Measurements from ENCODE around the gene FBXL17. TPM values are rescaled to one million over a fixed set of nuclear protein-coding genes. Genes with fewer than 3 reads are reported as not detected.

FBXL17 gene
- total RNA-seq, 1 donor from 2014 or later, result 12.7 TPM

GRCh38 chr5:108006791-108007190, 375.1 kb downstream of the FBXL17 start:
- H3K9me3 Mint-ChIP-seq (ENCODE audit: unreplicated experiment), result no peaks in the 10 kb centered on the region

GRCh38 chr5:108003178-108003577, 378.7 kb downstream of the FBXL17 start:
- H3K36me3 Mint-ChIP-seq (ENCODE audit: low read depth, unreplicated experiment), result no peaks in the 10 kb centered on the region
- Histone ChIP-seq H3K4me2 (ENCODE audit: low read length) (peak overlapping the region; percentile 71), H3K4me1 (ENCODE audit: insufficient read depth, low read length) (no peaks in the 10 kb centered on the region), H4K20me1 (ENCODE audit: insufficient read depth, low read length) (no peaks in the 10 kb centered on the region), H3K27ac (ENCODE audit: low read depth, low read length) (no peak overlapping the region), H3K27me3 (ENCODE audit: insufficient read depth, low read length) (no peaks in the 10 kb centered on the region), H2AFZ (ENCODE audit: low read depth, low read length) (peak overlapping the region; percentile 14), H3K9ac (ENCODE audit: low read length) (peak overlapping the region; percentile 36), H3K9me3 (ENCODE audit: insufficient read depth, low read depth, low read length) (no peaks in the 10 kb centered on the region), H3K79me2 (ENCODE audit: insufficient read depth, low read length) (no peaks in the 10 kb centered on the region), H3K4me3 (ENCODE audit: insufficient read depth, low read depth, low read length) (no peak overlapping the region), H3K36me3 (ENCODE audit: insufficient read depth, low read length) (no peaks in the 10 kb centered on the region)
- H3K27ac Mint-ChIP-seq (ENCODE audit: unreplicated experiment), result peak overlapping the region; percentile 93
- H3K4me1 Mint-ChIP-seq (ENCODE audit: low read depth, unreplicated experiment), result peaks cover 8% of the 10 kb centered on the region
- H3K4me3 Mint-ChIP-seq (ENCODE audit: unreplicated experiment), result no peak overlapping the region
- DNase-seq (ENCODE audit: low read depth) (peak; percentile 47), FAIRE-seq (no peak)
- no peaks in the 10 kb centered on the region for H3K27me3 Mint-ChIP-seq (ENCODE audit: low read depth, unreplicated experiment)
- H3K9me3 Mint-ChIP-seq (ENCODE audit: unreplicated experiment), result no peaks in the 10 kb centered on the region
- TF ChIP-seq EZH2 (IDR thresholded peaks at IDR 0.05; ENCODE audit: insufficient read depth, low read length), result no peak
- TF ChIP-seq, protein P1, sequence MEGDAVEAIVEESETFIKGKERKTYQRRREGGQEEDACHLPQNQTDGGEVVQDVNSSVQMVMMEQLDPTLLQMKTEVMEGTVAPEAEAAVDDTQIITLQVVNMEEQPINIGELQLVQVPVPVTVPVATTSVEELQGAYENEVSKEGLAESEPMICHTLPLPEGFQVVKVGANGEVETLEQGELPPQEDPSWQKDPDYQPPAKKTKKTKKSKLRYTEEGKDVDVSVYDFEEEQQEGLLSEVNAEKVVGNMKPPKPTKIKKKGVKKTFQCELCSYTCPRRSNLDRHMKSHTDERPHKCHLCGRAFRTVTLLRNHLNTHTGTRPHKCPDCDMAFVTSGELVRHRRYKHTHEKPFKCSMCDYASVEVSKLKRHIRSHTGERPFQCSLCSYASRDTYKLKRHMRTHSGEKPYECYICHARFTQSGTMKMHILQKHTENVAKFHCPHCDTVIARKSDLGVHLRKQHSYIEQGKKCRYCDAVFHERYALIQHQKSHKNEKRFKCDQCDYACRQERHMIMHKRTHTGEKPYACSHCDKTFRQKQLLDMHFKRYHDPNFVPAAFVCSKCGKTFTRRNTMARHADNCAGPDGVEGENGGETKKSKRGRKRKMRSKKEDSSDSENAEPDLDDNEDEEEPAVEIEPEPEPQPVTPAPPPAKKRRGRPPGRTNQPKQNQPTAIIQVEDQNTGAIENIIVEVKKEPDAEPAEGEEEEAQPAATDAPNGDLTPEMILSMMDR (IDR thresholded peaks at IDR 0.05; ENCODE audit: insufficient read depth, low read depth, low read length), result no peak

More at GRCh38 chr5:108006791-108007190, 375.1 kb downstream of the FBXL17 start:
- Histone ChIP-seq H3K4me3 (ENCODE audit: insufficient read depth, low read depth, low read length) (no peak overlapping the region), H3K9ac (ENCODE audit: low read length) (no peak overlapping the region), H3K79me2 (ENCODE audit: insufficient read depth, low read length) (no peaks in the 10 kb centered on the region), H3K27me3 (ENCODE audit: insufficient read depth, low read length) (no peaks in the 10 kb centered on the region), H4K20me1 (ENCODE audit: insufficient read depth, low read length) (no peaks in the 10 kb centered on the region), H3K4me2 (ENCODE audit: low read length) (no peak overlapping the region), H3K4me1 (ENCODE audit: insufficient read depth, low read length) (no peaks in the 10 kb centered on the region), H3K36me3 (ENCODE audit: insufficient read depth, low read length) (no peaks in the 10 kb centered on the region), H3K27ac (ENCODE audit: low read depth, low read length) (no peak overlapping the region), H2AFZ (ENCODE audit: low read depth, low read length) (no peak overlapping the region), H3K9me3 (ENCODE audit: insufficient read depth, low read depth, low read length) (no peaks in the 10 kb centered on the region)
- no peak overlapping the region for H3K4me3 Mint-ChIP-seq (ENCODE audit: unreplicated experiment)
- TF ChIP-seq EZH2 (IDR thresholded peaks at IDR 0.05; ENCODE audit: insufficient read depth, low read length), result no peak
- TF ChIP-seq, protein P1 (IDR thresholded peaks at IDR 0.05; ENCODE audit: insufficient read depth, low read depth, low read length), result no peak
- H3K4me1 Mint-ChIP-seq (ENCODE audit: low read depth, unreplicated experiment), result peaks cover 8% of the 10 kb centered on the region
- H3K27ac Mint-ChIP-seq (ENCODE audit: unreplicated experiment), result no peak overlapping the region
- DNase-seq (ENCODE audit: low read depth) (no peak), FAIRE-seq (no peak)
- H3K27me3 Mint-ChIP-seq (ENCODE audit: low read depth, unreplicated experiment), result no peaks in the 10 kb centered on the region
- H3K36me3 Mint-ChIP-seq (ENCODE audit: low read depth, unreplicated experiment), result no peaks in the 10 kb centered on the region

- Histone ChIP-seq H3K4me1 (ENCODE audit: insufficient read depth, low read length) (no peaks in the 10 kb centered on the region), H4K20me1 (ENCODE audit: insufficient read depth, low read length) (no peaks in the 10 kb centered on the region), H3K4me3 (ENCODE audit: insufficient read depth, low read depth, low read length) (no peak overlapping the region), H3K27me3 (ENCODE audit: insufficient read depth, low read length) (no peaks in the 10 kb centered on the region), H3K4me2 (ENCODE audit: low read length) (no peak overlapping the region), H3K27ac (ENCODE audit: low read depth, low read length) (no peak overlapping the region), H3K9ac (ENCODE audit: low read length) (no peak overlapping the region), H3K79me2 (ENCODE audit: insufficient read depth, low read length) (no peaks in the 10 kb centered on the region), H3K36me3 (ENCODE audit: insufficient read depth, low read length) (no peaks in the 10 kb centered on the region), H2AFZ (ENCODE audit: low read depth, low read length) (no peak overlapping the region), H3K9me3 (ENCODE audit: insufficient read depth, low read depth, low read length) (no peaks in the 10 kb centered on the region)
- FAIRE-seq (no peak), DNase-seq (ENCODE audit: low read depth) (no peak)
- Mint-ChIP-seq H3K27me3 (ENCODE audit: low read depth, unreplicated experiment) (no peaks in the 10 kb centered on the region), H3K4me3 (ENCODE audit: unreplicated experiment) (no peak overlapping the region), H3K9me3 (ENCODE audit: unreplicated experiment) (no peaks in the 10 kb centered on the region), H3K27ac (ENCODE audit: unreplicated experiment) (no peak overlapping the region), H3K36me3 (ENCODE audit: low read depth, unreplicated experiment) (no peaks in the 10 kb centered on the region), H3K4me1 (ENCODE audit: low read depth, unreplicated experiment) (peaks cover 14% of the 10 kb centered on the region)
- TF ChIP-seq EZH2 (IDR thresholded peaks at IDR 0.05; ENCODE audit: insufficient read depth, low read length), result no peak
- TF ChIP-seq, protein P1 (IDR thresholded peaks at IDR 0.05; ENCODE audit: insufficient read depth, low read depth, low read length), result no peak
These were observed 380.7 kb downstream of the FBXL17 start for GRCh38 chr5:108001222-108001621.
